Tibial nerve (tissue), 4 donors: ENCODE data around the gene PLEKHA7.

Experiments used
- EP300 ChIP-seq, 2 donors: sonication (generic); formaldehyde crosslinking; IDR thresholded peaks; one replicate each; pipeline ENCODE4 v1.6.1; 2017; ENCODE audit warnings: antibody characterized with exemption in 2 of 2, mild to moderate bottlenecking in 1 of 2
- POLR2A ChIP-seq, 2 donors: fragments of 450-650 bp; IDR thresholded peaks; one replicate each; pipeline ENCODE4 v1.6.1; 2017; ENCODE audit warnings: antibody characterized with exemption in 2 of 2, mild to moderate bottlenecking in 2 of 2, moderate library complexity in 2 of 2
- TF ChIP-seq, protein P1 (sequence below), 5 experiments: fragments of 200-600 bp in 3 of 5; fragments of 450-650 bp in 2 of 5; sonication (generic) in 3 of 5; IDR thresholded peaks; one replicate each; pipeline ENCODE4 v1.5.1; 2016 to 2019; ENCODE audit warnings: antibody characterized with exemption in 5 of 5, mild to moderate bottlenecking in 3 of 5, moderate library complexity in 2 of 5

GRCh38 chr11:16744128-16744725, 270.0 kb downstream of the PLEKHA7 start:
- TF ChIP-seq, protein P1, sequence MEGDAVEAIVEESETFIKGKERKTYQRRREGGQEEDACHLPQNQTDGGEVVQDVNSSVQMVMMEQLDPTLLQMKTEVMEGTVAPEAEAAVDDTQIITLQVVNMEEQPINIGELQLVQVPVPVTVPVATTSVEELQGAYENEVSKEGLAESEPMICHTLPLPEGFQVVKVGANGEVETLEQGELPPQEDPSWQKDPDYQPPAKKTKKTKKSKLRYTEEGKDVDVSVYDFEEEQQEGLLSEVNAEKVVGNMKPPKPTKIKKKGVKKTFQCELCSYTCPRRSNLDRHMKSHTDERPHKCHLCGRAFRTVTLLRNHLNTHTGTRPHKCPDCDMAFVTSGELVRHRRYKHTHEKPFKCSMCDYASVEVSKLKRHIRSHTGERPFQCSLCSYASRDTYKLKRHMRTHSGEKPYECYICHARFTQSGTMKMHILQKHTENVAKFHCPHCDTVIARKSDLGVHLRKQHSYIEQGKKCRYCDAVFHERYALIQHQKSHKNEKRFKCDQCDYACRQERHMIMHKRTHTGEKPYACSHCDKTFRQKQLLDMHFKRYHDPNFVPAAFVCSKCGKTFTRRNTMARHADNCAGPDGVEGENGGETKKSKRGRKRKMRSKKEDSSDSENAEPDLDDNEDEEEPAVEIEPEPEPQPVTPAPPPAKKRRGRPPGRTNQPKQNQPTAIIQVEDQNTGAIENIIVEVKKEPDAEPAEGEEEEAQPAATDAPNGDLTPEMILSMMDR (IDR thresholded peaks at IDR 0.05) = no peak
- TF ChIP-seq POLR2A (IDR thresholded peaks at IDR 0.05) (no peak), EP300 (IDR thresholded peaks at IDR 0.05) (no peak)
